ENCODE results near the gene CNTN1.

Gene CNTN1

DNA sequence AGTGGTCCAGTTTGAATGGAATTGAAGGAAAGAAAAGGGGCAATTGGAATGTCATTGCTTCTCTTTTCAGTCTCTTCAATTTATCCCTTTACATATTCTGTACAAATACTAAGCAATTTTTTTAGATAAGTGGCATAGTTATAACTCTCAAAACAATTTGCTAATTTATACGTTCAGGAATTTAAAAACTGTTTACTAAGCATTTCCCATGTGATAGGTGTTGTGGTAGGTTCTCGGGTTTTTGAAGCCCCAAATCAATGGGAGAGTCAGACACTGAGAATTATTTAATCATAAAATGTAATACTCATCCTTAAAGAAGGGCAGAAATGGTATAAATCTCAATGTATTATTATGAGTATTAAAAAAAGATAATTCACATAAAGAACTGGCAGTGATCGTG, 197.1 kb downstream of the CNTN1 start:
- TF ChIP-seq TAF1 (IDR thresholded peaks at IDR 0.05; ENCODE audit: borderline replicate concordance, low read depth, low read length) (no peak), POLR2A (IDR thresholded peaks at IDR 0.05; ENCODE audit: low read depth, low read length) (no peak), POLR2AphosphoS5 (IDR thresholded peaks at IDR 0.05; ENCODE audit: low read depth, low read length) (no peak)
- DNase-seq (ENCODE audit: insufficient read length) (no peak), FAIRE-seq (no peak)

DNA sequence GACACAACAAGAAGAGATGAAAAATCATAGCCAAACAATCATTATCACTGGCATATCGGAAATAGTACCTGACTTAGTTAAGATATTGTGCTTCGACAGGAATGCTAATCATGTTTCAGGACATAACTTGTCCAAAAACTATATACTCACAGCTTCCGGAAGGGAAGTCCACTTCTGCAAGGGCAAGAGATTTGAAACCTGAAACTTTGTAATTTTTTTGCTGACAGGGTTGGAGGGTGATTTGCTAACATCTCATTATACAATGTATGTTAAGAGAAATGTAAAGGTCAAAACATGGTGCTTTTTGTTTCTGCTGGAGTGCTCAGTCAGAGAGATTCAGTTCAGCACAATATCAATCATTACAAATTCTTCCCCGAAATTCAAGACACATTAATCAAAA, 200.3 kb downstream of the CNTN1 start:
- no peak for TF ChIP-seq POLR2A (IDR thresholded peaks at IDR 0.05; ENCODE audit: low read depth, low read length)
- TF ChIP-seq POLR2AphosphoS5 (IDR thresholded peaks at IDR 0.05; ENCODE audit: low read depth, low read length): no peak
- TF ChIP-seq TAF1 (IDR thresholded peaks at IDR 0.05; ENCODE audit: borderline replicate concordance, low read depth, low read length): no peak
- no peak for DNase-seq (ENCODE audit: insufficient read length)
- no peak for FAIRE-seq

DNA sequence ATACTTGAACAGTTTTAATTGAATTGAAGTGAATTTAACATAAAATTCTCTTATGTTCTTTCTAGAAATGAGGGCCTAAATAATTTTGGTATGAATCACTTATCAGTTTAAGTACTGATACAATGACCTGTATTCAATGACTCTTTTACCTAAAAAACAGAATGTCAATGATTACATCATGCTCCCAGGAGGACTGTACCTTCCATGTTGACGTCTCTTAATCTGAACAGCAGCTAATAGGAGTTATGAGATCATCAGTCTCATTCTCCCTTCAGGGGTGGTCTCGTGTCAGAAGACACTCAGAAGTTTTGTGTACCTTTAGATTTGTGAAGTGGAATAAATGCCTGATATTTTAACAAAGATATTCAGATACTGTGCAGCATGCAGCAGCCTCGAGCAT, 206.3 kb downstream of the CNTN1 start:
- FAIRE-seq: no peak
- TF ChIP-seq POLR2AphosphoS5 (IDR thresholded peaks at IDR 0.05; ENCODE audit: low read depth, low read length) (no peak), TAF1 (IDR thresholded peaks at IDR 0.05; ENCODE audit: borderline replicate concordance, low read depth, low read length) (no peak), POLR2A (IDR thresholded peaks at IDR 0.05; ENCODE audit: low read depth, low read length) (no peak)
- DNase-seq (ENCODE audit: insufficient read length): no peak

DNA sequence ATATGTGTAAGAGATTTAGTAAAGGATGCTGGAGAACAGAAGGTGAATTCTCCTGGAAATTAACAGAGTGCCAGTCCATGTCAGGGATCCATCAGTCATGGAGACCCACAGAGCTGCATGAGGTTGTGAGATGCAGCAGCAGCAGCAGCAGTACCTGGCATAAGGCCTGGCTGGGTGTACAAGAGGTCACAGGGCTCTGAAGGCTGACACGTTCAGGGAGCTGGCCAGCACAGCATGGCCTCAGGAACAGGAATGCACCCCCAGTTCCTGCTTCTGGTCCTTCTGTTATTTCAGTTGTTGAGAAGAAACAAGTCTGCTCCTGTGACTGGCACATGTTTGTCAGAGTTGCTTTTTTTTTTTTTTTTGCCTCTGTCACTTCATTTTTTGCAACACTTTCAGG, 210.8 kb downstream of the CNTN1 start:
- no peak for TF ChIP-seq POLR2A (IDR thresholded peaks at IDR 0.05; ENCODE audit: low read depth, low read length)
- TF ChIP-seq POLR2AphosphoS5 (IDR thresholded peaks at IDR 0.05; ENCODE audit: low read depth, low read length): no peak
- no peak for TF ChIP-seq TAF1 (IDR thresholded peaks at IDR 0.05; ENCODE audit: borderline replicate concordance, low read depth, low read length)
- no peak for DNase-seq (ENCODE audit: insufficient read length)
- FAIRE-seq: no peak

DNA sequence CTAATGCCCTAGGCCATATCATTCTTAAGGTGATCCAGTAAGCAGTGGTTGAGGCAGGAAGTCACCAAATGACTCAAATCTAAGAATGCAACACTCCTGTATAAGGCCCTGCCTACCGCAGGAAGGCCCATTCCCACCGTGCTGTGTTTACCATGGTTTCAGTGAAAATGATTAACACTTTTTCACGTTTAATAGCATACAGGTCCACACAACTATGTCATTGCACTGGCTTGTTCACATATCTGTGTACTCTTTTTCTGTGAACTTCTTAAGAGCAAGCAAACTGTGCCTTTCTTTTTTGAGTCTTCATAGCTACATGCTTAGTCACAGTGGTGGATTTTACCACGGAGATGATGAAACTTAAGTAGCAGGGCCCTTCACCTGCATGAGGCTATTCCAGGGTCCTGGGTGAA, 214.9 kb downstream of the CNTN1 start:
- TF ChIP-seq POLR2AphosphoS5 (IDR thresholded peaks at IDR 0.05; ENCODE audit: low read depth, low read length): no peak
- DNase-seq (ENCODE audit: insufficient read length) (no peak), FAIRE-seq (peak; percentile 53)

DNA sequence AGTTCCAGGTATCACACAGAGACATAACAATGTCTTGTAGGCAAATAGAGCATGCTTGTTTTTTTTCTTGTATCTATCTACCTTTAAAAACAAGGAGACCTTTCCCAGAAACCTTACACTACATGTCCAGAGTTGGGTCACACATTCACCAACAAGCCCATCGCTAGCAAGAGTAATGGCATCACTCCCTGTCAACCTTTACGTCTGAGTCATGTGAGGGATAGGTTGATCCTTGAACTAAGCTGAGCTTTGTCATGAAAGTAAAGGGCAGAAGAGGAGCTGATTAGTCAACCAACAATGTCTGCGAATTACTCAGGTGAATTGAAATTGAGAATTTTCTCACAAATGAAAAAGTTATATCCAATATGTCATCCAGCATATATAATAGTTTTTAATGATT, 219.4 kb downstream of the CNTN1 start:
- FAIRE-seq (no peak), DNase-seq (ENCODE audit: insufficient read length) (no peak)
- no peak for TF ChIP-seq TAF1 (IDR thresholded peaks at IDR 0.05; ENCODE audit: borderline replicate concordance, low read depth, low read length)
- no peak for TF ChIP-seq POLR2A (IDR thresholded peaks at IDR 0.05; ENCODE audit: low read depth, low read length)
- no peak for TF ChIP-seq POLR2AphosphoS5 (IDR thresholded peaks at IDR 0.05; ENCODE audit: low read depth, low read length)

DNA sequence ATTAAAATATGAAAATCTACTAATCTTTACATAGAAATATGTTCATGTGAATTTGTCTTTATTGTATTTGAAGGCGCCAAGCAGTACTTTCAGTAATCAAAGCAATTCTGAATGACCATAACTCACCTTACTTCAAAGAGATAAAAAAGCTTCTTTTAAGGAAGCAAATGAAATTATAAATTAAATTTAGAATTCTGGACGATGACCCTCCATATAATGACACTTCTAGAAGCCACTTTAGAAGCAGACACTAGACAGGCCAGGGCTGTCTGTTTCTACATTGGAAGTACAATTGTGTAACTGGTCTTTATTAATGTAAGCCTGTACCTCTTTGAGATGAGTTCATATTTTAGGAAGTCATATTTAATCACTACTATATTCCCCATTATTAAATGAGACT, 222.9 kb downstream of the CNTN1 start:
- DNase-seq (ENCODE audit: insufficient read length) (no peak), FAIRE-seq (no peak)
- TF ChIP-seq TAF1 (IDR thresholded peaks at IDR 0.05; ENCODE audit: borderline replicate concordance, low read depth, low read length): no peak
- no peak for TF ChIP-seq POLR2A (IDR thresholded peaks at IDR 0.05; ENCODE audit: low read depth, low read length)

DNA sequence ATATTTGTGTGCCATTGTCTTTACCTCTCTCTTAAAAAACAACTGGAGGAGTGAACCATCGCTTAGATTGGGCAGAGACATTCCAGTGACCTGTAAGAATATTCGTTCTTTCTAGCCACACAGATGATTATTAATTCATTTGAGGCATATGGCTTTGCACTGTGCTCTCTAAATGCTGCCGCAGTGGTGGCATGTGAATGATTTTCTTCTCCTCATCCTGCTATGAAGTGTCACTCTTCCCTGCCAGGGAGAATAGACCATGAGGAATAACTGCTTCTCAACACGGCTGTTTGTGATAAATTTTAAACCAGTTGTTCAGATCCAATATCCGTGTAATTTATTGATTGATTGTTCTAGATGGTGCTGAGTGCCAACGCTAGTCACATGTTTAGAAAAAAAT, 225.3 kb downstream of the CNTN1 start:
- TF ChIP-seq TAF1 (IDR thresholded peaks at IDR 0.05; ENCODE audit: borderline replicate concordance, low read depth, low read length) (no peak), POLR2AphosphoS5 (IDR thresholded peaks at IDR 0.05; ENCODE audit: low read depth, low read length) (no peak), POLR2A (IDR thresholded peaks at IDR 0.05; ENCODE audit: low read depth, low read length) (no peak)
- no peak for DNase-seq (ENCODE audit: insufficient read length)
- no peak for FAIRE-seq

DNA sequence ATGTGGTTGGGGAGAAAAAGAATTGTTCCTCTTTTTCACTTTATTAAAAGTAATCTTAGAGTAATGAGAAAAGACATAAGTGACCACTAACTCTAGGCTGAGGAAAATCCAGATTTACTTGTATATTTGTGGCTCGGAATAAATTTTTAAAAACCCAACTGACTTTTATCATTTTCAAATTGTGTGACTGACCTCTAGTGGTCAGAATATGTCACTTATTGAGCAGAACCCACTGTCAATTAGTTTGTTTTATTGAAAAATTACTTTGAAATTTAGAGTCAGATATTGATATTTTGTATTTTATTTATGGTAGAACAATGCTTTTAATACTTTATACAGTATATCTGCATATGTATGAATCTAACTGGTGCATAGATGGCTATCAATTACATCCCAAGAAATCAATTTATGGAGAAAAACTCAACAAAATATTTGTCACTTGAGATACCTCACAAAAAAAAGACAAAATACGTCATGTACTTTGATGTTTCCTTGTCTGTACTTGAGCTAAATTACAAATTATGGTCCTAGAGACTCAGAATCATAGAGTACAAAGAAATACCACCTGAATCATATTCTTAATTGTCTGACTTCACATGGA, 229.4 kb downstream of the CNTN1 start:
- no peak for DNase-seq (ENCODE audit: insufficient read length)
- no peak for FAIRE-seq
- no peak for TF ChIP-seq POLR2A (IDR thresholded peaks at IDR 0.05; ENCODE audit: low read depth, low read length)

DNA sequence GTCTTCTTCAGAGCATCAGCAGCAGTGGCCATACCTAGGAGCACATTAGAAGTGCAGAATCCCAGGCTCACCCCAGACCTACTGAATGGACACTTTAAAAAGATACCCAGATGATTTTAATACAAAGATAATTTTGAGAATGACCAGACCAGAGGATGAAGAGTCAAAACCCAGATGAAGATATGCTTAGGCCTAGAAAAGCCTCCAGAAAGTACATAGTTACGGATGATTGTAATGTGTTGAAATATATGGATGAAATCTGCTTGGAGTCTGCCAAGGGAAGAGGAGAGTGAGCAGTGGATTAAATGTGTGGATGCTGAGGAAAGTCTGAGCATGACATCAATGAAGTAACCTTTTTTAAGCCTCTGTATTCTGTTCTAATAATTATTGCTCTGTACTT, 245.7 kb downstream of the CNTN1 start:
- FAIRE-seq: no peak
- TF ChIP-seq POLR2AphosphoS5 (IDR thresholded peaks at IDR 0.05; ENCODE audit: low read depth, low read length): no peak
- TF ChIP-seq TAF1 (IDR thresholded peaks at IDR 0.05; ENCODE audit: borderline replicate concordance, low read depth, low read length): no peak
- TF ChIP-seq POLR2A (IDR thresholded peaks at IDR 0.05; ENCODE audit: low read depth, low read length): no peak
- DNase-seq (ENCODE audit: insufficient read length): no peak

DNA sequence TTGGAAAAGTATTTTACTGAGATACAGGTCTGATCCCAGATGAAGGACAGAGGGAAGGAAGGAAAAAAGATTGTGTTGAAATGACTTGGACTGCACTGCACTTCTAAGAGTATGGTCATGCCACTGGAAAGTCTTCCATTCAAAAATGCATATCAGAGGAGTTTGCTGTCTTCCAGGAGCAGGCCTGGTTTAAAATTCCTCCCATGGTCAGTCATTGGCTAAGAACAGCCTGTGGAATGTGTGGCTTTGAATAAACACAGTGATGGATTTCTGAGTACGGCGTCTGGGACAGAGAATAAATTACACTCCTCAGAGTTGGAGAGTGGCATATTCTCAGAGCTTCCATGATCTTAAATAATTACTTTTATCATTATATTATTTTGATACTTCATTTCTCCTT, 250.1 kb downstream of the CNTN1 start:
- DNase-seq (ENCODE audit: insufficient read length): no peak

DNA sequence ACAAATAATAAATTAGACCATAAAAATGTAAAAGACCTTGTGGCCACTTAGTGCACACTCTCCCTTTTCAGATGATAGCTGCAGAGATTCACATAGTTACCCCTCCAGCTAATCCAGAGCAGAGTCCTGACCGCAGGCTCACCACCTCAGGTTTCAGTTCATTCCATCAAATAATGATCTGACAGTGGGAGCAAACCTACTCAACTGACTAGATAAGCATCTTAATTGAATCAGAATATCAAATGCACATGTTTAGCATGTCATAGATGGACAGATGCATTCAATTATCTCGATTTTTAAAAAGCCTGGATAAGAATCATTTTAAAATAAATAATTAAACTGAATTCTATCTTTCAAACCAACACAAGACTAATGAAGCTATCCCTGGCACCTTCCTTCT, 253.5 kb downstream of the CNTN1 start:
- DNase-seq (ENCODE audit: insufficient read length) (no peak), FAIRE-seq (no peak)
- TF ChIP-seq POLR2AphosphoS5 (IDR thresholded peaks at IDR 0.05; ENCODE audit: low read depth, low read length) (no peak), POLR2A (IDR thresholded peaks at IDR 0.05; ENCODE audit: low read depth, low read length) (no peak), TAF1 (IDR thresholded peaks at IDR 0.05; ENCODE audit: borderline replicate concordance, low read depth, low read length) (no peak)

More for the DNA sequence above, 250.1 kb downstream of the CNTN1 start:
- no peak for TF ChIP-seq POLR2A (IDR thresholded peaks at IDR 0.05; ENCODE audit: low read depth, low read length)
- no peak for TF ChIP-seq POLR2AphosphoS5 (IDR thresholded peaks at IDR 0.05; ENCODE audit: low read depth, low read length)
- no peak for TF ChIP-seq TAF1 (IDR thresholded peaks at IDR 0.05; ENCODE audit: borderline replicate concordance, low read depth, low read length)
- FAIRE-seq: no peak

DNA sequence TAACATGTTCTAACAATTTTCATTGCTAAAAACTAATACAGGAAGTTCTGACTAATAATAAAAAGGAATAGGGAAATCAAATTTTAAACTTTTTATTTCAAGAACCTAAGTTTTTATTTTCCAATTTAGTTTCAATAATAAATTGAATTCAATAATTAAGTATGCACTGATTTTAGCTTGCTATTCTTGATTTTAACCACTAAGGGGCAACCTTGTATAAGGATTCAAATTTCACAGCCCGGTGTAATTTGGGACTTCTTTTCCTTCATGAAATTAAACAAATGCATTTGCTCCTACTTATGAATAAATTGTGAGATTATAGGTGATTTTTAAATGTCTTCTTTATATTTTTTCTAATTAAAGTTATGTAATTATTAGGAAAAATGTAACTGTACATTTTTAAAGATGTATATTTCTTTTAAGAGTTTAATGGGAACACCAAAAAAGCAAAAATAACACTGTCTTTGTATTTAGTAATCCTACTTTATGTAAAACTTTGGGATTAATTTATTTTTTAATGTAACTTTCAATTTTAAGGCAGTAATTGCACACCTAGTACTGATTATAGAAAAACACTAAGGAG, 254.5 kb downstream of the CNTN1 start:
- no peak for TF ChIP-seq POLR2AphosphoS5 (IDR thresholded peaks at IDR 0.05; ENCODE audit: low read depth, low read length)
- no peak for TF ChIP-seq TAF1 (IDR thresholded peaks at IDR 0.05; ENCODE audit: borderline replicate concordance, low read depth, low read length)
- TF ChIP-seq POLR2A (IDR thresholded peaks at IDR 0.05; ENCODE audit: low read depth, low read length): no peak
- DNase-seq (ENCODE audit: insufficient read length) (no peak), FAIRE-seq (no peak)
